Measurements from ENCODE around the gene FNDC11.
"Not testable (repeated sequence)": the region's sequence is repeated elsewhere in the genome, so short reads cannot be mapped to it uniquely, and the experiment has no call there.

The FNDC11 gene

DNA sequence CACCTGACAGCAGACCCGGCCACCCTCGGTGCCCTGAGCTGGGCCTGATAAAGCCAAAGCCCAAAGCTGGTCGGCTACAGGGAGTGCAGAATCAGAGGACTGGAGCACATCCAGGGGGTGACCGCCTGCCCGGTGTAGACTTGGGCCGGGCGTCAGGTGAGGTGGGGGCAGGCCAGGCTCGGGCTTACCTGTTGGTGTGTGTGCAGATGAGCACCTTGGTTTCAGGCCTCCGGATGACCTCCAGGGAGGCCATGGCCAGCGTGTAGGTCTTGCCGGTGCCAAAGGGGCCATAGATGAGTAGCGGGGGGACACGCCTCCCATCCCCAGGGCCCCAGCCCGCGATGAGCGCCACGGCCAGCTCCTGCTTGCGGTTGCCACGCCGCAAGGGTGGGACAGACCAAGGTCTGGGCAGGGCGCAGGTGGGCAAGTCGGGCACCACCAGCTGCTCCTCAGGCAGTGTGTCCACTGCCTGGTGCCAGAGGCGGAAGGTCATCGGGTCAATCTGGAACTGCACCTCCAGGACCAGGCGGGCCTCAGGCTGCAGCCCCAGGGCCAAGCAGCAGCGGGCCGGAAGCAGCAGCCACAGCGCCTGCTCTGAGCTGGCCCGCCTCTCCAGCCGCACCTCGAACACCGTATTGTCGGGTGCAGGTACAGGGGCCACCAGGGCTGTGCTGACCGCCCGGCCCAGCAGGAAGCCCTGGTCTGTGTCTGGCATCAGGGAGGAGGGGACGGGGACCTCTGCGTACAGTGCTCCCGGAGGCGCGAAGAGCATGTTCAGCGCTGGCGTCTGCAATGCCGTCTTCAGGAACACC is 14.4 kb downstream of the FNDC11 start:
- DNase-seq (ENCODE audit: low read depth): no peak
- TF ChIP-seq CTCF (conservative IDR thresholded peaks at IDR 0.05; ENCODE audit: control insufficient read depth, insufficient read depth, low read depth, low read length): no peak
- no peak overlapping the region for H3K4me3 ChIP-seq (ENCODE audit: control insufficient read depth, low read depth, low read length)

- H3K4me3 ChIP-seq (ENCODE audit: control insufficient read depth, low read depth, low read length): no peak overlapping the region
- TF ChIP-seq CTCF (conservative IDR thresholded peaks at IDR 0.05; ENCODE audit: control insufficient read depth, insufficient read depth, low read depth, low read length): no peak
- DNase-seq (ENCODE audit: low read depth): no peak
Measured at GRCh38 chr20:63568986-63569949, 15.3 kb downstream of the FNDC11 start.

DNA sequence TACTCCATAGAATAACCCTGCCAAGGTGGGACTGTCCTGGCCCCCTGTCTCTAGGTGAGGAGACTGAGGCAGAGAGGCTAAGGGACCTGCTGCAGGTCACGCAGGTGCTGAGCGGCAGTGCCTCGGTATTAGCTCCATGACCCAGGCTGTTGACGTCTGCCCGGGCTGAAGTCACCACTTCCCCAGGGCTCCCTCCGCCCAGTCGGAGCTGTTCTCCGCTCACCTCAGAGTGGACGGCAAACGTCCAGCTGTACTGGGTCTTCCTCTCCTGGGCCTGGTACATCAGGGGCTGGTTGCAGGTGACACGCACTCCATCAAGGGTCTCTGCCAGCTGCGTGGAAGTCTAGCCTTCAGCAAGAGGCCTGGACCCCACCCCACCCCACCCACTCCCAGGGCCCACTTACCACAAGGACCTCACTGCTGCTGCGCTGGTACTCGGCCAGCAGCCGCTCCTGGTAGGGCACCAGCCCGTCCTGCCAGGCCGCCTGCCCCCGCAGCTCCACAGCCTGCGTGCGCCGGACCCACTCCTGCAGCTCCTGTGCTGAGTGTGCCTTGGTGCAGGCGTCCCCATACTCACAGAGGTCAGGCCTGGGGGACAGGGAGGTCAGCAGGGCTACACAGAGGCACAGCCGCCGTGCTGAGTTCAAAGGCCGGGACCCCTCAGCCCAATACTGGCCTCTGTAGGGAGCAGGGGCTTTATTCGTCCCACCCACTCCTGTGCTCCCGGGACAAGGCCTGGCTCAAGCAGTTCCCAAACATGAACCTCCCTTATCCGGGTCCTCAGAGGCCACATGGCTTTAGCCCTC is 16.5 kb downstream of the FNDC11 start:
- no peak overlapping the region for H3K4me3 ChIP-seq (ENCODE audit: control insufficient read depth, low read depth, low read length)
- TF ChIP-seq CTCF (conservative IDR thresholded peaks at IDR 0.05; ENCODE audit: control insufficient read depth, insufficient read depth, low read depth, low read length): no peak
- no peak for DNase-seq (ENCODE audit: low read depth)

GRCh38 chr20:63571087-63571478 is 17.1 kb downstream of the FNDC11 start:
- DNase-seq (ENCODE audit: low read depth); H3K4me3 ChIP-seq (ENCODE audit: control insufficient read depth, low read depth, low read length): not testable (repeated sequence)

GRCh38 chr20:63572071-63572787 is 18.3 kb downstream of the FNDC11 start:
- TF ChIP-seq CTCF (conservative IDR thresholded peaks at IDR 0.05; ENCODE audit: control insufficient read depth, insufficient read depth, low read depth, low read length): no peak
- H3K4me3 ChIP-seq (ENCODE audit: control insufficient read depth, low read depth, low read length): no peak overlapping the region
- no peak for DNase-seq (ENCODE audit: low read depth)

GRCh38 chr20:63572788-63573646 is 19.1 kb downstream of the FNDC11 start:
- no peak for TF ChIP-seq CTCF (conservative IDR thresholded peaks at IDR 0.05; ENCODE audit: control insufficient read depth, insufficient read depth, low read depth, low read length)
- DNase-seq (ENCODE audit: low read depth): no peak
- peak overlapping the region; percentile 74 for H3K4me3 ChIP-seq (ENCODE audit: control insufficient read depth, low read depth, low read length)

All from fibroblast of mammary gland (primary cell).